Caco-2 (cell line): Measurements from ENCODE around the gene RNGTT. TPM values are rescaled to one million over a fixed set of nuclear protein-coding genes. Genes with fewer than 3 reads are reported as not detected.

Experiments
- BruUV-seq: library from RNA; stranded (reverse); fragments of 400-500 nt; replicated peaks from 2 replicates; lab custom pipeline; 2021; lab: Mats Ljungman, UMichigan
- CTCF ChIA-PET: fragments of 300-600 bp; sonication (Branson Sonifier 250); formaldehyde crosslinking; loops from one replicate; lab custom pipeline; 2022; ENCODE audit warnings: antibody characterized with exemption; lab: Charles Lee
- POLR2A ChIA-PET: fragments of 300-600 bp; sonication (Branson Sonifier 250); formaldehyde crosslinking; loops from one replicate; lab custom pipeline; 2022; ENCODE audit warnings: antibody characterized with exemption; lab: Charles Lee
- DNase-seq, 2 experiments: peaks; one replicate each; pipeline versions ENCODE4 v3.0.0 to v3.0.0-alpha.2; 2020 to 2022
- H3K27me3 ChIP-seq: replicated peaks from 2 replicates; pipeline ENCODE4 v1.6.0; 2011; ENCODE audit warnings: low read length; ENCODE audit not compliant: control insufficient read depth, insufficient read depth
- H3K36me3 ChIP-seq: 2 replicates; pipeline ENCODE4 v1.5.1; 2011; ENCODE audit warnings: low read length; ENCODE audit not compliant: control insufficient read depth, insufficient read depth
- H3K4me1 ChIP-seq: fragments of 250-450 bp; sonication (Bioruptor Pico); 2 replicates; pipeline ENCODE4 v1.5.1; 2020; ENCODE audit warnings: mild to moderate bottlenecking
- H3K4me3 ChIP-seq: 2 replicates; pipeline ENCODE4 v1.5.1; 2011; ENCODE audit warnings: low read depth, mild to moderate bottlenecking, control low read depth, low read length
- H3K9me3 ChIP-seq: fragments of 250-450 bp; sonication (Bioruptor Pico); 2 replicates; pipeline ENCODE4 v1.5.1; 2020; ENCODE audit warnings: mild to moderate bottlenecking, moderate library complexity
- H3K27ac Mint-ChIP-seq: one replicate; pipeline ENCODE4 v1.8.0; 2022; ENCODE audit warnings: mixed read lengths; ENCODE audit not compliant: unreplicated experiment
- H3K27me3 Mint-ChIP-seq: one replicate; pipeline ENCODE4 v1.8.0; 2022; ENCODE audit warnings: mixed read lengths; ENCODE audit not compliant: insufficient read depth, unreplicated experiment
- H3K36me3 Mint-ChIP-seq: one replicate; pipeline ENCODE4 v1.8.0; 2022; ENCODE audit warnings: mild to moderate bottlenecking, mixed read lengths; ENCODE audit not compliant: insufficient read depth, unreplicated experiment
- H3K4me1 Mint-ChIP-seq: one replicate; pipeline ENCODE4 v1.8.0; 2022; ENCODE audit warnings: low read depth, mixed read lengths; ENCODE audit not compliant: unreplicated experiment
- H3K4me3 Mint-ChIP-seq: one replicate; pipeline ENCODE4 v1.8.0; 2022; ENCODE audit warnings: mild to moderate bottlenecking, moderate library complexity, mixed read lengths; ENCODE audit not compliant: unreplicated experiment
- H3K9me3 Mint-ChIP-seq: one replicate; pipeline ENCODE4 v1.8.0; 2022; ENCODE audit warnings: mixed read lengths; ENCODE audit not compliant: unreplicated experiment
- CTCF ChIP-seq, 2 experiments: fragments of 200-600 bp in 1 of 2; IDR thresholded peaks; 1 replicate in 1 of 2; 2 replicates in 1 of 2; pipeline versions ENCODE4 v1.5.1 to v1.8.0; 2011 to 2022; ENCODE audit warnings: antibody characterized with exemption in 1 of 2, control low read depth in 1 of 2, inconsistent platforms in 1 of 2, low read depth in 1 of 2, low read length in 1 of 2, mild to moderate bottlenecking in 1 of 2, moderate library complexity in 1 of 2; ENCODE audit not compliant: insufficient read depth in 1 of 2, severe bottlenecking in 1 of 2, unreplicated experiment in 1 of 2
- intact Hi-C: fragments of 100-400 bp; cut with micrococcal nuclease; formaldehyde crosslinking; loops from one replicate; pipeline ENCODE4 v1.10.0; 2022; ENCODE audit not compliant: unreplicated experiment
- total RNA-seq: library from RNA; stranded (reverse); gene quantifications from 2 replicates; pipeline ENCODE4 v1.2.3, GENCODE V29; 2022

The RNGTT gene
- total RNA-seq, 1 experiment from 2014 or later, result 17.7 TPM

- no TSS peak for BruUV-seq
- Histone ChIP-seq H3K4me3 (no peak overlapping the region), H3K9me3 (no peaks in the 10 kb centered on the region), H3K4me1 (no peaks in the 10 kb centered on the region), H3K36me3 (no peaks in the 10 kb centered on the region; the same call in 1 of the 2 replicates), H3K27me3 (no peaks in the 10 kb centered on the region)
- Mint-ChIP-seq H3K4me1 (no peaks in the 10 kb centered on the region), H3K36me3 (peaks cover 6% of the 10 kb centered on the region), H3K9me3 (no peaks in the 10 kb centered on the region), H3K27ac (no peak overlapping the region), H3K4me3 (no peak overlapping the region), H3K27me3 (no peaks in the 10 kb centered on the region)
- no peak for TF ChIP-seq CTCF (IDR thresholded peaks at IDR 0.05; ENCODE audit: insufficient read depth in 1 of 2, low read depth in 1 of 2, low read length in 1 of 2, severe bottlenecking in 1 of 2, unreplicated experiment in 1 of 2)
- ChIA-PET POLR2A (no interaction called here), CTCF (no interaction called here)
- intact Hi-C loops, result no loop called here
- DNase-seq, result no peak
Observed at GRCh38 chr6:88858455-88858854, 105.0 kb downstream of the RNGTT start.

GRCh38 chr6:88856566-88856965, 106.9 kb downstream of the RNGTT start:
- Mint-ChIP-seq H3K4me3 (no peak overlapping the region), H3K27ac (no peak overlapping the region), H3K9me3 (no peaks in the 10 kb centered on the region), H3K4me1 (no peaks in the 10 kb centered on the region), H3K36me3 (peaks cover 6% of the 10 kb centered on the region), H3K27me3 (no peaks in the 10 kb centered on the region)
- Histone ChIP-seq H3K36me3 (no peaks in the 10 kb centered on the region), H3K4me1 (no peaks in the 10 kb centered on the region), H3K9me3 (no peaks in the 10 kb centered on the region), H3K4me3 (no peak overlapping the region), H3K27me3 (no peaks in the 10 kb centered on the region)
- ChIA-PET CTCF (no interaction called here), POLR2A (no interaction called here)
- TF ChIP-seq CTCF (IDR thresholded peaks at IDR 0.05; ENCODE audit: insufficient read depth in 1 of 2, low read depth in 1 of 2, low read length in 1 of 2, severe bottlenecking in 1 of 2, unreplicated experiment in 1 of 2), result no peak
- no TSS peak for BruUV-seq
- intact Hi-C loops, result no loop called here
- DNase-seq, result no peak

- Histone ChIP-seq H3K9me3 (no peaks in the 10 kb centered on the region), H3K4me1 (no peaks in the 10 kb centered on the region), H3K4me3 (no peak overlapping the region), H3K27me3 (no peaks in the 10 kb centered on the region), H3K36me3 (no peaks in the 10 kb centered on the region)
- Mint-ChIP-seq H3K27me3 (no peaks in the 10 kb centered on the region), H3K27ac (no peak overlapping the region), H3K4me1 (no peaks in the 10 kb centered on the region), H3K36me3 (peaks cover 6% of the 10 kb centered on the region), H3K9me3 (no peaks in the 10 kb centered on the region), H3K4me3 (no peak overlapping the region)
- no TSS peak for BruUV-seq
- CTCF ChIA-PET, result no interaction called here
- TF ChIP-seq CTCF (IDR thresholded peaks at IDR 0.05; ENCODE audit: insufficient read depth in 1 of 2, low read depth in 1 of 2, low read length in 1 of 2, severe bottlenecking in 1 of 2, unreplicated experiment in 1 of 2), result no peak
- intact Hi-C loops, result no loop called here
- POLR2A ChIA-PET, result no interaction called here
- DNase-seq, result no peak
Observed at GRCh38 chr6:88855541-88856147, 107.8 kb downstream of the RNGTT start.
